ENCODE data around the gene SSR1. TPM values are rescaled to one million over a fixed set of nuclear protein-coding genes. Genes with fewer than 3 reads are reported as not detected.

Gene SSR1
- total and polyA plus RNA-seq, 2 of the 13 experiments (the other 11 are each of a cell fraction or from before 2014, with no cell fraction given) = 203 to 243 TPM

DNA sequence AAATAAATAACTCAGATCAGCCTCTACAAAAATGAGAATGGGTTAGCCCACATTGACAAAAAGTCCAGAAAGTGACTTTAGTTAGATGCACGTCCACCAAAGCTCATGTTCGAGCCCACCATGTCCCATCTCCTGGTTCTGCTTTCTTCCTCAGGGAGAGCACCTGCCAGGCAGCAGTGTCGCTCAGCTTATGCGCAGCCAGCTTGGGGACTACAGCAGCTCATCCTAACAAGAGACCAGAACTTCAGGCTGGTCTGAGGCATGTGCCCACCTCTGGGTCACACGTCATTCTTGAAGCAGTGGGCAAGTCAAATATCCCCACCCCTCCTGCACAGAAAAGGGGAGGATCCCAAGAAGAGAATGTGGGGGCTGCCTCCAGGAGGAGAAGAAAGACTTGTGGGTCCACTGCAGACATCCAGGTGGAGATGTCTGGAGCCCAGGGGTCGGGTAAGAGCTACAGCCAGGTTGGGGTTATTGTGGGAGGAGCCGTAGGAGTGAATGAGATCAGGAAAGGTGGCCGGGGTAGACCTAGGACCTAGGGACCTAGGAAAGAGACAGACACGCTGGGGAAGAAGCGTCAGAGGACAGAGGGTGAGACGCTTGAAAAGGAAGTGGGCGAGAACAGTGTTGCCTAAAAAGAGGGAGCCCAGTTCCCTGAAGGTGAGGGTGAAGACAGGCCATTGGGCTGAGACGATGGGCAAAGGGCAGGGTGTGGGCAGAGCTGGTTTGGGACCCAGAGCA, 52.5 kb downstream of the SSR1 start:
- ChIA-PET POLR2A (interaction anchor here (0.8 to 2.5 kb wide), 7 partner anchors 10 to 329 kb away, joined by 3 to 16 read pairs (median 3); partner anchors contain the start of genes CAGE1, RIOK1 and SNRNP48), CTCF (ENCODE audit: low intra/inter-chr PET ratio, low total read pairs) (no interaction called here)
- DNase-seq (ENCODE audit: low spot score) (no peak), FAIRE-seq (no peak), ATAC-seq (peak; percentile 0)
- in situ Hi-C loops (cut with HindIII; ENCODE audit: extremely low pct_ligation_motif_present, low pct_unique_long_range_greater_than_20kb) (no loop called here), intact Hi-C loops (cut with micrococcal nuclease; ENCODE audit: unreplicated experiment) (no loop called here)
- Histone ChIP-seq H3K4me1 (ENCODE audit: insufficient read depth, low read length) (peaks cover 58% of the 10 kb centered on the region), H3K9me3 (ENCODE audit: low read length) (peaks cover 14% of the 10 kb centered on the region), H3K4me2 (ENCODE audit: low read depth, low read length) (peak overlapping the region; percentile 100), H3K27ac (ENCODE audit: extremely low read length, insufficient read depth, low read length) (peak overlapping the region; percentile 62), H3K36me3 (replicated peaks in 1 of 2; ENCODE audit: control insufficient read depth in 1 of 2, insufficient read depth in 2 of 2, low read length in 2 of 2) (no peaks in the 10 kb centered on the region), H3K9ac (ENCODE audit: insufficient read depth, low read depth, low read length) (peak overlapping the region; percentile 70), H3K27me3 (ENCODE audit: control insufficient read depth in 1 of 2, insufficient read depth in 2 of 2, low read length in 2 of 2) (no peaks in the 10 kb centered on the region; a peak in 1 of 5 replicates), H4K20me1 (ENCODE audit: insufficient read depth, low read length) (no peaks in the 10 kb centered on the region), H3K4me3 (replicated peaks in 1 of 3; ENCODE audit: insufficient read depth in 1 of 3, low read depth in 2 of 3, low read length in 3 of 3) (peak overlapping the region; percentile 67 to 87 (median 76)), H2AFZ (ENCODE audit: low read length) (peak overlapping the region; percentile 56), H3K79me2 (ENCODE audit: insufficient read depth, low read length) (no peaks in the 10 kb centered on the region)
- 29% methylated on average over 12 of the region's 13 CpGs for WGBS (ENCODE audit: low lambda C conversion rate)
- BruUV-seq (replicated peaks) = no TSS peak
- no peak for TF ChIP-seq PHF20 (CRISPR knock-in tag; IDR thresholded peaks at IDR 0.05)
- TF ChIP-seq ZNF569 (CRISPR knock-in tag; IDR thresholded peaks at IDR 0.05; ENCODE audit: borderline replicate concordance) = no peak
- TF ChIP-seq ZMYM4 (CRISPR knock-in tag; IDR thresholded peaks at IDR 0.05) = no peak
- TF ChIP-seq GPN1 (CRISPR knock-in tag; IDR thresholded peaks at IDR 0.05; ENCODE audit: borderline replicate concordance) = 0 out of 2 replicates have a peak, but pooled peaks have one; percentile 80
- TF ChIP-seq ATAD3A (CRISPR knock-in tag; IDR thresholded peaks at IDR 0.05) = peak; percentile 7; the same call in 1 of the 2 replicates
- no peak for TF ChIP-seq NONO (IDR thresholded peaks at IDR 0.05)
- TF ChIP-seq NONO (CRISPR knock-in tag; conservative IDR thresholded peaks at IDR 0.05) = peak; percentile 44
- TF ChIP-seq ZNF75D (CRISPR knock-in tag; IDR thresholded peaks at IDR 0.05; ENCODE audit: borderline replicate concordance) = no peak
- TF ChIP-seq, protein P1, sequence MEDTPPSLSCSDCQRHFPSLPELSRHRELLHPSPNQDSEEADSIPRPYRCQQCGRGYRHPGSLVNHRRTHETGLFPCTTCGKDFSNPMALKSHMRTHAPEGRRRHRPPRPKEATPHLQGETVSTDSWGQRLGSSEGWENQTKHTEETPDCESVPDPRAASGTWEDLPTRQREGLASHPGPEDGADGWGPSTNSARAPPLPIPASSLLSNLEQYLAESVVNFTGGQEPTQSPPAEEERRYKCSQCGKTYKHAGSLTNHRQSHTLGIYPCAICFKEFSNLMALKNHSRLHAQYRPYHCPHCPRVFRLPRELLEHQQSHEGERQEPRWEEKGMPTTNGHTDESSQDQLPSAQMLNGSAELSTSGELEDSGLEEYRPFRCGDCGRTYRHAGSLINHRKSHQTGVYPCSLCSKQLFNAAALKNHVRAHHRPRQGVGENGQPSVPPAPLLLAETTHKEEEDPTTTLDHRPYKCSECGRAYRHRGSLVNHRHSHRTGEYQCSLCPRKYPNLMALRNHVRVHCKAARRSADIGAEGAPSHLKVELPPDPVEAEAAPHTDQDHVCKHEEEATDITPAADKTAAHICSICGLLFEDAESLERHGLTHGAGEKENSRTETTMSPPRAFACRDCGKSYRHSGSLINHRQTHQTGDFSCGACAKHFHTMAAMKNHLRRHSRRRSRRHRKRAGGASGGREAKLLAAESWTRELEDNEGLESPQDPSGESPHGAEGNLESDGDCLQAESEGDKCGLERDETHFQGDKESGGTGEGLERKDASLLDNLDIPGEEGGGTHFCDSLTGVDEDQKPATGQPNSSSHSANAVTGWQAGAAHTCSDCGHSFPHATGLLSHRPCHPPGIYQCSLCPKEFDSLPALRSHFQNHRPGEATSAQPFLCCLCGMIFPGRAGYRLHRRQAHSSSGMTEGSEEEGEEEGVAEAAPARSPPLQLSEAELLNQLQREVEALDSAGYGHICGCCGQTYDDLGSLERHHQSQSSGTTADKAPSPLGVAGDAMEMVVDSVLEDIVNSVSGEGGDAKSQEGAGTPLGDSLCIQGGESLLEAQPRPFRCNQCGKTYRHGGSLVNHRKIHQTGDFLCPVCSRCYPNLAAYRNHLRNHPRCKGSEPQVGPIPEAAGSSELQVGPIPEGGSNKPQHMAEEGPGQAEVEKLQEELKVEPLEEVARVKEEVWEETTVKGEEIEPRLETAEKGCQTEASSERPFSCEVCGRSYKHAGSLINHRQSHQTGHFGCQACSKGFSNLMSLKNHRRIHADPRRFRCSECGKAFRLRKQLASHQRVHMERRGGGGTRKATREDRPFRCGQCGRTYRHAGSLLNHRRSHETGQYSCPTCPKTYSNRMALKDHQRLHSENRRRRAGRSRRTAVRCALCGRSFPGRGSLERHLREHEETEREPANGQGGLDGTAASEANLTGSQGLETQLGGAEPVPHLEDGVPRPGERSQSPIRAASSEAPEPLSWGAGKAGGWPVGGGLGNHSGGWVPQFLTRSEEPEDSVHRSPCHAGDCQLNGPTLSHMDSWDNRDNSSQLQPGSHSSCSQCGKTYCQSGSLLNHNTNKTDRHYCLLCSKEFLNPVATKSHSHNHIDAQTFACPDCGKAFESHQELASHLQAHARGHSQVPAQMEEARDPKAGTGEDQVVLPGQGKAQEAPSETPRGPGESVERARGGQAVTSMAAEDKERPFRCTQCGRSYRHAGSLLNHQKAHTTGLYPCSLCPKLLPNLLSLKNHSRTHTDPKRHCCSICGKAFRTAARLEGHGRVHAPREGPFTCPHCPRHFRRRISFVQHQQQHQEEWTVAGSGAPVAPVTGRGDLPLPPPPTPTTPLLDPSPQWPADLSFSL (CRISPR knock-in tag; IDR thresholded peaks at IDR 0.05) = 0 out of 2 replicates have a peak, but pooled peaks have one; percentile 49
- TF ChIP-seq, protein P2, sequence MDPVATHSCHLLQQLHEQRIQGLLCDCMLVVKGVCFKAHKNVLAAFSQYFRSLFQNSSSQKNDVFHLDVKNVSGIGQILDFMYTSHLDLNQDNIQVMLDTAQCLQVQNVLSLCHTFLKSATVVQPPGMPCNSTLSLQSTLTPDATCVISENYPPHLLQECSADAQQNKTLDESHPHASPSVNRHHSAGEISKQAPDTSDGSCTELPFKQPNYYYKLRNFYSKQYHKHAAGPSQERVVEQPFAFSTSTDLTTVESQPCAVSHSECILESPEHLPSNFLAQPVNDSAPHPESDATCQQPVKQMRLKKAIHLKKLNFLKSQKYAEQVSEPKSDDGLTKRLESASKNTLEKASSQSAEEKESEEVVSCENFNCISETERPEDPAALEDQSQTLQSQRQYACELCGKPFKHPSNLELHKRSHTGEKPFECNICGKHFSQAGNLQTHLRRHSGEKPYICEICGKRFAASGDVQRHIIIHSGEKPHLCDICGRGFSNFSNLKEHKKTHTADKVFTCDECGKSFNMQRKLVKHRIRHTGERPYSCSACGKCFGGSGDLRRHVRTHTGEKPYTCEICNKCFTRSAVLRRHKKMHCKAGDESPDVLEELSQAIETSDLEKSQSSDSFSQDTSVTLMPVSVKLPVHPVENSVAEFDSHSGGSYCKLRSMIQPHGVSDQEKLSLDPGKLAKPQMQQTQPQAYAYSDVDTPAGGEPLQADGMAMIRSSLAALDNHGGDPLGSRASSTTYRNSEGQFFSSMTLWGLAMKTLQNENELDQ (CRISPR knock-in tag; IDR thresholded peaks at IDR 0.05; ENCODE audit: borderline replicate concordance) = 0 out of 2 replicates have a peak, but pooled peaks have one; percentile 35
- TF ChIP-seq RAD21 (CRISPR knock-in tag; IDR thresholded peaks at IDR 0.05) = no peak
- TF ChIP-seq ZNF615 (CRISPR knock-in tag; IDR thresholded peaks at IDR 0.05; ENCODE audit: borderline replicate concordance) = 0 out of 2 replicates have a peak, but pooled peaks have one; percentile 28
- no peak for TF ChIP-seq KDM5A (IDR thresholded peaks at IDR 0.05; ENCODE audit: borderline replicate concordance, low read length)
- 0 out of 2 replicates have a peak, but pooled peaks have one; percentile 19 for TF ChIP-seq JUND (CRISPR knock-in tag; IDR thresholded peaks at IDR 0.05)
- TF ChIP-seq SMYD3 (CRISPR knock-in tag; IDR thresholded peaks at IDR 0.05) = no peak
